ENCODE results near the gene ZBTB18.

DNA sequence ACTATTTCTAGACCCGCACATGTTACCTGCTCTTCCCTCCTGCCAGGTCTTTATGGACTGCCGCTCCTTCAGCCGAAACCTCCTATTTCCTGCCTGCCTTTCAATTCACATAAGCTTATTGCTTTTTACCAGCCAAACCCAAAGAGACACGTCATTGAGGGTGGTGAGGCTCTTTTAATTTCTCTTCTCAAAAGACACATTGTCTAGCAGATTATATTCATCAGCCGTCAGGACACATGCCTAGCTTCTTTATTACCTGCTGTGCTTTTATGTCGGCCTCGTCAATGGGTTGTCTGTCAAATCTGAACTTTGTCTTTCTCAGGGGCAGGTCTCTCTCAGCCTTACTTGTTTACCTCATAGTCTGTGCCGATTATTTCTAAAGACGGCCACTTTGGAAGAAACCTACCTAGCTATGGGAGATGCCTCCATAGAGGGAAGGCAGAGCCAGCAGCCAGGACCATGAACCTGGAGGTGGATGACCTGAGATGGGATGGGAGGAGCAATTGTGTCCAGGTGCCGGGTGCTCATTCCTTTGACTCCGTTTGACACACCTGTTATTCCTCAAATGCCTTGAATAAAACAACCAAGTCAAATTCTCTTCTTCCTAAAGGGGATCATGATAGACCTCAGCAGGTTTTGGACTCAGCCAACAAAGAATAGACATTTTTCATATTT, 42.0 kb downstream of the ZBTB18 start:
- TF ChIP-seq MAX (IDR thresholded peaks at IDR 0.05): no peak
- no peak for TF ChIP-seq CEBPB (IDR thresholded peaks at IDR 0.05; ENCODE audit: low read depth)
- TF ChIP-seq EZH2 (IDR thresholded peaks at IDR 0.05): no peak
- TF ChIP-seq TCF7L2 (IDR thresholded peaks at IDR 0.05; ENCODE audit: borderline replicate concordance, extremely low read depth, insufficient read depth, insufficient read length): no peak
- TF ChIP-seq, protein P1, sequence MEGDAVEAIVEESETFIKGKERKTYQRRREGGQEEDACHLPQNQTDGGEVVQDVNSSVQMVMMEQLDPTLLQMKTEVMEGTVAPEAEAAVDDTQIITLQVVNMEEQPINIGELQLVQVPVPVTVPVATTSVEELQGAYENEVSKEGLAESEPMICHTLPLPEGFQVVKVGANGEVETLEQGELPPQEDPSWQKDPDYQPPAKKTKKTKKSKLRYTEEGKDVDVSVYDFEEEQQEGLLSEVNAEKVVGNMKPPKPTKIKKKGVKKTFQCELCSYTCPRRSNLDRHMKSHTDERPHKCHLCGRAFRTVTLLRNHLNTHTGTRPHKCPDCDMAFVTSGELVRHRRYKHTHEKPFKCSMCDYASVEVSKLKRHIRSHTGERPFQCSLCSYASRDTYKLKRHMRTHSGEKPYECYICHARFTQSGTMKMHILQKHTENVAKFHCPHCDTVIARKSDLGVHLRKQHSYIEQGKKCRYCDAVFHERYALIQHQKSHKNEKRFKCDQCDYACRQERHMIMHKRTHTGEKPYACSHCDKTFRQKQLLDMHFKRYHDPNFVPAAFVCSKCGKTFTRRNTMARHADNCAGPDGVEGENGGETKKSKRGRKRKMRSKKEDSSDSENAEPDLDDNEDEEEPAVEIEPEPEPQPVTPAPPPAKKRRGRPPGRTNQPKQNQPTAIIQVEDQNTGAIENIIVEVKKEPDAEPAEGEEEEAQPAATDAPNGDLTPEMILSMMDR (IDR thresholded peaks at IDR 0.05 in 2 of 3, conservative IDR thresholded peaks at IDR 0.05 in 1 of 3; ENCODE audit: borderline replicate concordance in 1 of 3, insufficient read depth in 1 of 3, low read depth in 2 of 3, low read length in 2 of 3): no peak
- no peak for TF ChIP-seq EGR1 (IDR thresholded peaks at IDR 0.05; ENCODE audit: low read depth)
- TF ChIP-seq EZH2phosphoT487 (IDR thresholded peaks at IDR 0.05; ENCODE audit: borderline replicate concordance): 0 out of 2 replicates have a peak, but pooled peaks have one; percentile 14
- TF ChIP-seq POLR2A (IDR thresholded peaks at IDR 0.05; ENCODE audit: borderline replicate concordance, extremely low read depth, insufficient read depth, insufficient read length): no peak

All from HCT116 (cell line).